ENCODE data around the gene DHX9. TPM values are rescaled to one million over a fixed set of nuclear protein-coding genes. Genes with fewer than 3 reads are reported as not detected.

The DHX9 gene
- total RNA-seq, 1 experiment from 2014 or later, result 131 TPM

DNA sequence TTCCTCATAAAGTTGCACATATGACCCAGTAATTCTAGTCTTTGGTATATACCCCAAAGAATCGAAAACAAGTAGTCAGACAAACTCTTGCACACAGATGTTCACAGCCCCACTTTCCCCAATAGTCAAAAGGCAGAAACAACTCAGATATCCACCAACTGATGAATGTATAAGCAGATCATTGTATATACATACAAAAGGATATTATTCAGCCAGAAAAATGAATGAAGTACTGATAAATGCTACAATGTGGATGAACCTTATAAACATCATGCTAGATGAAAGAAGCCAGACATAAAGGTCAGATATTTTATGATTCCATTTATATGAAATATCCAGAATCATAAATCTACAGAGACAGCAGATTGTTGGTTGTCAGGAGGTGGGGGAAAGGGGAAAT is 86.5 kb downstream of the DHX9 start:
- CTCF ChIA-PET, result no interaction called here
- no peak overlapping the region for H3K4me2 ChIP-seq
- H3K4me3 ChIP-seq, result no peak overlapping the region
- TF ChIP-seq, protein P1, sequence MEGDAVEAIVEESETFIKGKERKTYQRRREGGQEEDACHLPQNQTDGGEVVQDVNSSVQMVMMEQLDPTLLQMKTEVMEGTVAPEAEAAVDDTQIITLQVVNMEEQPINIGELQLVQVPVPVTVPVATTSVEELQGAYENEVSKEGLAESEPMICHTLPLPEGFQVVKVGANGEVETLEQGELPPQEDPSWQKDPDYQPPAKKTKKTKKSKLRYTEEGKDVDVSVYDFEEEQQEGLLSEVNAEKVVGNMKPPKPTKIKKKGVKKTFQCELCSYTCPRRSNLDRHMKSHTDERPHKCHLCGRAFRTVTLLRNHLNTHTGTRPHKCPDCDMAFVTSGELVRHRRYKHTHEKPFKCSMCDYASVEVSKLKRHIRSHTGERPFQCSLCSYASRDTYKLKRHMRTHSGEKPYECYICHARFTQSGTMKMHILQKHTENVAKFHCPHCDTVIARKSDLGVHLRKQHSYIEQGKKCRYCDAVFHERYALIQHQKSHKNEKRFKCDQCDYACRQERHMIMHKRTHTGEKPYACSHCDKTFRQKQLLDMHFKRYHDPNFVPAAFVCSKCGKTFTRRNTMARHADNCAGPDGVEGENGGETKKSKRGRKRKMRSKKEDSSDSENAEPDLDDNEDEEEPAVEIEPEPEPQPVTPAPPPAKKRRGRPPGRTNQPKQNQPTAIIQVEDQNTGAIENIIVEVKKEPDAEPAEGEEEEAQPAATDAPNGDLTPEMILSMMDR (conservative IDR thresholded peaks at IDR 0.05), result no peak
- no peak for TF ChIP-seq EZH2 (IDR thresholded peaks at IDR 0.05; ENCODE audit: low read depth)
- no peak for DNase-seq
- intact Hi-C loops (cut with micrococcal nuclease; ENCODE audit: unreplicated experiment), result no loop called here
- H3K27me3 ChIP-seq (ENCODE audit: insufficient read depth, low read depth), result no peaks in the 10 kb centered on the region
- BruUV-seq (replicated peaks), result no TSS peak
- H2AFZ ChIP-seq, result no peak overlapping the region
- no peaks in the 10 kb centered on the region for H3K9me2 ChIP-seq (ENCODE audit: insufficient read depth)
- H3K4me1 ChIP-seq (replicated peaks; ENCODE audit: insufficient read depth), result no peaks in the 10 kb centered on the region
- H3K27ac ChIP-seq, result no peak overlapping the region
- no peaks in the 10 kb centered on the region for H3F3A ChIP-seq (ENCODE audit: insufficient read depth, low read depth)
- POLR2A ChIA-PET (ENCODE audit: unreplicated experiment), result no interaction called here
- H3K79me2 ChIP-seq (ENCODE audit: low read depth), result no peaks in the 10 kb centered on the region
- no peaks in the 10 kb centered on the region for H4K20me1 ChIP-seq (ENCODE audit: insufficient read depth)
- 0 out of 2 replicates have a peak, but pooled peaks cover 5% of the 10 kb centered on the region for H3K9me3 ChIP-seq (ENCODE audit: insufficient read depth, low read depth)
- no peaks in the 10 kb centered on the region for H3K36me3 ChIP-seq (ENCODE audit: low read depth)

DNA sequence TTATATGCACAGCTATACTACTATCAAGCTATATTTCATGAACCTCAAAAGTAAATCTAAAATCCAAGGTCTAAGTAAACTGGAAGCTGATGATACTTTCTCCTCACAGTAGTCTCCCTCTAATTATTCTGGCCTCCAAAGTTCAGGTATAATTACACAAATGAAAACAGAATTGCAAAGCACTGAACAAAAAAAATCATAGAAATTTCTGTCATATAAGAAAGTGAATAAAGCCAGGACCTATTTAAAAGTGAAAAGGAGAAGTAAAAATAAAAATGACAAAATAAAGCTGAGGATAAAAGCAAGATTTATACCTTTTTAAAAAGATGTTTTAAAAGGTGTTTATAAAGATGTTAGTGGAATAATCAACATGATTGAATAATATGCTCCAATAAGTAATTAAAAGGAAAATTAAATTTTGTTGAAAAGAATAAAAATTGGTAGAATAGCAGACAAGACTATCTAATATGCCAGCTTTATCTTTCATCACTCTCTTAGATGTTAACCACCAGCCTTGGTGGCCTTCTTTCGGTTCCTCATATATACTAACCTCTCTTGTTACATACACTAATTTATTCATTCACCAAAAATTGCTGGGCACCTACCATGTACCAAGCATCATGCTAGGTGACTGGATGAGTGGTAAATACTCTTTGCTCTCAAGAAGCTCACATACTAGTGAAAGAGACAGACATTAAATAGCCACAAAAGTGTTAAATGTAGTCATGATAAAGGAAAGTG is 88.7 kb downstream of the DHX9 start:
- CTCF ChIA-PET, result no interaction called here

GRCh38 chr1:182930985-182931384 is 91.8 kb downstream of the DHX9 start:
- Histone ChIP-seq H3K27me3 (ENCODE audit: insufficient read depth, low read depth) (no peaks in the 10 kb centered on the region), H3K4me3 (no peak overlapping the region), H3K4me1 (replicated peaks; ENCODE audit: insufficient read depth) (no peaks in the 10 kb centered on the region), H3K79me2 (ENCODE audit: low read depth) (no peaks in the 10 kb centered on the region), H3K9me3 (ENCODE audit: insufficient read depth, low read depth) (peaks cover 7% of the 10 kb centered on the region; the same call in 1 of the 2 replicates), H3F3A (ENCODE audit: insufficient read depth, low read depth) (no peaks in the 10 kb centered on the region), H3K36me3 (ENCODE audit: low read depth) (no peaks in the 10 kb centered on the region), H3K27ac (no peak overlapping the region), H4K20me1 (ENCODE audit: insufficient read depth) (no peaks in the 10 kb centered on the region), H3K4me2 (no peak overlapping the region), H3K9me2 (ENCODE audit: insufficient read depth) (no peaks in the 10 kb centered on the region), H2AFZ (no peak overlapping the region)
- intact Hi-C loops (cut with micrococcal nuclease; ENCODE audit: unreplicated experiment), result no loop called here
- POLR2A ChIA-PET (ENCODE audit: unreplicated experiment), result no interaction called here
- TF ChIP-seq, protein P1 (conservative IDR thresholded peaks at IDR 0.05), result no peak
- TF ChIP-seq EZH2 (IDR thresholded peaks at IDR 0.05; ENCODE audit: low read depth), result no peak
- CTCF ChIA-PET, result no interaction called here
- BruUV-seq (replicated peaks), result no TSS peak
- DNase-seq, result no peak

More for the DNA sequence above, 88.7 kb downstream of the DHX9 start:
- Histone ChIP-seq H3K9me2 (ENCODE audit: insufficient read depth) (no peaks in the 10 kb centered on the region), H3K27me3 (ENCODE audit: insufficient read depth, low read depth) (no peaks in the 10 kb centered on the region), H3K27ac (no peak overlapping the region), H3K4me2 (no peak overlapping the region), H3K79me2 (ENCODE audit: low read depth) (no peaks in the 10 kb centered on the region), H3K9me3 (ENCODE audit: insufficient read depth, low read depth) (0 out of 2 replicates have a peak, but pooled peaks cover 5% of the 10 kb centered on the region), H4K20me1 (ENCODE audit: insufficient read depth) (no peaks in the 10 kb centered on the region), H2AFZ (no peak overlapping the region), H3K4me1 (replicated peaks; ENCODE audit: insufficient read depth) (no peaks in the 10 kb centered on the region), H3K36me3 (ENCODE audit: low read depth) (no peaks in the 10 kb centered on the region), H3K4me3 (no peak overlapping the region), H3F3A (ENCODE audit: insufficient read depth, low read depth) (no peaks in the 10 kb centered on the region)
- TF ChIP-seq, protein P1 (conservative IDR thresholded peaks at IDR 0.05), result no peak
- TF ChIP-seq EZH2 (IDR thresholded peaks at IDR 0.05; ENCODE audit: low read depth), result no peak
- intact Hi-C loops (cut with micrococcal nuclease; ENCODE audit: unreplicated experiment), result no loop called here
- no peak for DNase-seq
- BruUV-seq (replicated peaks), result no TSS peak
- POLR2A ChIA-PET (ENCODE audit: unreplicated experiment), result no interaction called here
